CD4-positive, alpha-beta T cell treated with Interleukin-4 for 4 hours (primary cell): ENCODE data around the gene RUNX2.
"Not testable (repeated sequence)": the region's sequence is repeated elsewhere in the genome, so short reads cannot be mapped to it uniquely, and the experiment has no call there.

Experiments
- DNase-seq: peaks from one replicate; pipeline ENCODE4 v3.0.0-alpha.2; 2020

RUNX2 gene

GRCh38 chr6:45327956-45328522 lies at the start of gene RUNX2:
Gene RUNX2 (plus strand): TSS chr6:45328330. CDS start chr6:45328727, 397 bp downstream.
- no peak for DNase-seq

GRCh38 chr6:45278367-45278766 lies 49.8 kb upstream of the RUNX2 start:
- DNase-seq = no peak

- DNase-seq = not testable (repeated sequence)
Measured at GRCh38 chr6:45286707-45287106, 41.4 kb upstream of the RUNX2 start.

GRCh38 chr6:45289751-45290514 lies 38.2 kb upstream of the RUNX2 start:
- DNase-seq = no peak

- peak; percentile 33 for DNase-seq
Measured at GRCh38 chr6:45293306-45293705, 34.8 kb upstream of the RUNX2 start.

GRCh38 chr6:45294065-45294701 lies 33.9 kb upstream of the RUNX2 start:
- peak; percentile 10 for DNase-seq

GRCh38 chr6:45297320-45297719 lies 30.8 kb upstream of the RUNX2 start:
- no peak for DNase-seq

- DNase-seq = no peak
Measured at GRCh38 chr6:45299096-45299581, 29.0 kb upstream of the RUNX2 start.

- no peak for DNase-seq
Measured at GRCh38 chr6:45300736-45301135, 27.4 kb upstream of the RUNX2 start.

GRCh38 chr6:45301348-45302142 lies 26.6 kb upstream of the RUNX2 start:
- DNase-seq = no peak

- no peak for DNase-seq
Measured at GRCh38 chr6:45302832-45303231, 25.3 kb upstream of the RUNX2 start.

GRCh38 chr6:45305546-45305945 lies 22.6 kb upstream of the RUNX2 start:
- DNase-seq = no peak

- peak; percentile 51 for DNase-seq
Measured at GRCh38 chr6:45310118-45310788, 17.9 kb upstream of the RUNX2 start.

GRCh38 chr6:45314146-45314545 lies 14.0 kb upstream of the RUNX2 start:
- no peak for DNase-seq

- DNase-seq = no peak
Measured at GRCh38 chr6:45320349-45320748, 7.8 kb upstream of the RUNX2 start.

- peak; percentile 10 for DNase-seq
Measured at GRCh38 chr6:45323656-45324224, 4.4 kb upstream of the RUNX2 start.

GRCh38 chr6:45326698-45327417 lies 1.3 kb upstream of the RUNX2 start:
- DNase-seq = no peak

- no peak for DNase-seq
Measured at GRCh38 chr6:45328523-45328922, 393 bp downstream of the RUNX2 start.

- DNase-seq = no peak
Measured at GRCh38 chr6:45344900-45345299, 16.8 kb downstream of the RUNX2 start.

GRCh38 chr6:45350186-45350710 lies 22.1 kb downstream of the RUNX2 start:
- DNase-seq = no peak

- DNase-seq = no peak
Measured at GRCh38 chr6:45351076-45351475, 22.9 kb downstream of the RUNX2 start.
